Caco-2 (cell line): Measurements from ENCODE around the gene ZNF518B. TPM values are rescaled to one million over a fixed set of nuclear protein-coding genes. Genes with fewer than 3 reads are reported as not detected.

ENCODE experiments used
- BruUV-seq: library from RNA; stranded (reverse); fragments of 400-500 nt; replicated peaks from 2 replicates; lab custom pipeline; 2021; lab: Mats Ljungman, UMichigan
- CTCF ChIA-PET: fragments of 300-600 bp; sonication (Branson Sonifier 250); formaldehyde crosslinking; loops from one replicate; lab custom pipeline; 2022; ENCODE audit warnings: antibody characterized with exemption; lab: Charles Lee
- POLR2A ChIA-PET: fragments of 300-600 bp; sonication (Branson Sonifier 250); formaldehyde crosslinking; loops from one replicate; lab custom pipeline; 2022; ENCODE audit warnings: antibody characterized with exemption; lab: Charles Lee
- DNase-seq, 2 experiments: peaks; one replicate each; pipeline versions ENCODE4 v3.0.0 to v3.0.0-alpha.2; 2020 to 2022
- H3K27me3 ChIP-seq: replicated peaks from 2 replicates; pipeline ENCODE4 v1.6.0; 2011; ENCODE audit warnings: low read length; ENCODE audit not compliant: control insufficient read depth, insufficient read depth
- H3K36me3 ChIP-seq: 2 replicates; pipeline ENCODE4 v1.5.1; 2011; ENCODE audit warnings: low read length; ENCODE audit not compliant: control insufficient read depth, insufficient read depth
- H3K4me1 ChIP-seq: fragments of 250-450 bp; sonication (Bioruptor Pico); 2 replicates; pipeline ENCODE4 v1.5.1; 2020; ENCODE audit warnings: mild to moderate bottlenecking
- H3K4me3 ChIP-seq: 2 replicates; pipeline ENCODE4 v1.5.1; 2011; ENCODE audit warnings: low read depth, mild to moderate bottlenecking, control low read depth, low read length
- H3K9me3 ChIP-seq: fragments of 250-450 bp; sonication (Bioruptor Pico); 2 replicates; pipeline ENCODE4 v1.5.1; 2020; ENCODE audit warnings: mild to moderate bottlenecking, moderate library complexity
- H3K27ac Mint-ChIP-seq: one replicate; pipeline ENCODE4 v1.8.0; 2022; ENCODE audit warnings: mixed read lengths; ENCODE audit not compliant: unreplicated experiment
- H3K27me3 Mint-ChIP-seq: one replicate; pipeline ENCODE4 v1.8.0; 2022; ENCODE audit warnings: mixed read lengths; ENCODE audit not compliant: insufficient read depth, unreplicated experiment
- H3K36me3 Mint-ChIP-seq: one replicate; pipeline ENCODE4 v1.8.0; 2022; ENCODE audit warnings: mild to moderate bottlenecking, mixed read lengths; ENCODE audit not compliant: insufficient read depth, unreplicated experiment
- H3K4me1 Mint-ChIP-seq: one replicate; pipeline ENCODE4 v1.8.0; 2022; ENCODE audit warnings: low read depth, mixed read lengths; ENCODE audit not compliant: unreplicated experiment
- H3K4me3 Mint-ChIP-seq: one replicate; pipeline ENCODE4 v1.8.0; 2022; ENCODE audit warnings: mild to moderate bottlenecking, moderate library complexity, mixed read lengths; ENCODE audit not compliant: unreplicated experiment
- H3K9me3 Mint-ChIP-seq: one replicate; pipeline ENCODE4 v1.8.0; 2022; ENCODE audit warnings: mixed read lengths; ENCODE audit not compliant: unreplicated experiment
- intact Hi-C: fragments of 100-400 bp; cut with micrococcal nuclease; formaldehyde crosslinking; loops from one replicate; pipeline ENCODE4 v1.10.0; 2022; ENCODE audit not compliant: unreplicated experiment
- total RNA-seq: library from RNA; stranded (reverse); gene quantifications from 2 replicates; pipeline ENCODE4 v1.2.3, GENCODE V29; 2022
- TF ChIP-seq, protein P1 (sequence below), 2 experiments: fragments of 200-600 bp in 1 of 2; IDR thresholded peaks; 1 replicate in 1 of 2; 2 replicates in 1 of 2; pipeline versions ENCODE4 v1.5.1 to v1.8.0; 2011 to 2022; ENCODE audit warnings: antibody characterized with exemption in 1 of 2, control low read depth in 1 of 2, inconsistent platforms in 1 of 2, low read depth in 1 of 2, low read length in 1 of 2, mild to moderate bottlenecking in 1 of 2, moderate library complexity in 1 of 2; ENCODE audit not compliant: insufficient read depth in 1 of 2, severe bottlenecking in 1 of 2, unreplicated experiment in 1 of 2

Gene ZNF518B
- total RNA-seq, 1 experiment from 2014 or later: not detected

DNA sequence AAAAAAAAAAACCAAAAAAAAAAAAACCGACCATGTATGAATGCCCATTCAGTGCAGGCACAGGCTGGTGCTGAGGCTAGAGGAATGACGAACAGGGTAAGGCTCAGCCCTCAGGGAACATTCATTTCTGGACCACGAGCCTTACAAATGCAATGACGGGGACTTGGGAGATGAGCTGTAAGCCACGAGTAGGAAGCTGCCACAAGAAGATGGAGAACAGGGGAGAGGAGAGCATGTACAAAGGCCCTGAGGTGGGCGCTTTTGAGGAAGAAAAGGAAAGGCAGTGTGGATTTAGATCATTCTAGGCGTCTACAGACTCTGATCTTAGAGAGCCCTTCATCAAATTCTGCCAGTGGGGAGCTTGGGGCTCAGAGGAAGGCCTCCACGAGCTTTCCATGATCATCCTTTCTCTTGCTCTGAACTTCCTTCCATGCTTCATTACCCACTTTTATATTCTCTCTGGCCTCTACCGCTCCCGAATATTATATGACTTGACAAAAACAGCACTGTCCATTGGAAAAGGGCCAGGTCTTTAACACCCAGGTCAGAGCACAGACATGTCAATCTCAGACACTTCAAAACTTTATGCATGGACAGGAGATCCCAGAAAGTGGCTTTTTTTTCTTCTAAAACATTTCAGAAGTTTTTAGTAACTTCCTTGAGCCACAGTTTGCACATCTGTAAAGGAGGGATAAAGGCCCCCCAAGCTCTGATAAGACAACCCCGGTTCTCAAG, 3.3 kb upstream of the ZNF518B start:
- H3K4me1 Mint-ChIP-seq: no peaks in the 10 kb centered on the region
- Histone ChIP-seq H3K36me3 (no peaks in the 10 kb centered on the region), H3K4me3 (no peak overlapping the region), H3K4me1 (no peaks in the 10 kb centered on the region), H3K9me3 (no peaks in the 10 kb centered on the region), H3K27me3 (no peaks in the 10 kb centered on the region)
- TF ChIP-seq, protein P1, sequence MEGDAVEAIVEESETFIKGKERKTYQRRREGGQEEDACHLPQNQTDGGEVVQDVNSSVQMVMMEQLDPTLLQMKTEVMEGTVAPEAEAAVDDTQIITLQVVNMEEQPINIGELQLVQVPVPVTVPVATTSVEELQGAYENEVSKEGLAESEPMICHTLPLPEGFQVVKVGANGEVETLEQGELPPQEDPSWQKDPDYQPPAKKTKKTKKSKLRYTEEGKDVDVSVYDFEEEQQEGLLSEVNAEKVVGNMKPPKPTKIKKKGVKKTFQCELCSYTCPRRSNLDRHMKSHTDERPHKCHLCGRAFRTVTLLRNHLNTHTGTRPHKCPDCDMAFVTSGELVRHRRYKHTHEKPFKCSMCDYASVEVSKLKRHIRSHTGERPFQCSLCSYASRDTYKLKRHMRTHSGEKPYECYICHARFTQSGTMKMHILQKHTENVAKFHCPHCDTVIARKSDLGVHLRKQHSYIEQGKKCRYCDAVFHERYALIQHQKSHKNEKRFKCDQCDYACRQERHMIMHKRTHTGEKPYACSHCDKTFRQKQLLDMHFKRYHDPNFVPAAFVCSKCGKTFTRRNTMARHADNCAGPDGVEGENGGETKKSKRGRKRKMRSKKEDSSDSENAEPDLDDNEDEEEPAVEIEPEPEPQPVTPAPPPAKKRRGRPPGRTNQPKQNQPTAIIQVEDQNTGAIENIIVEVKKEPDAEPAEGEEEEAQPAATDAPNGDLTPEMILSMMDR (IDR thresholded peaks at IDR 0.05; ENCODE audit: insufficient read depth in 1 of 2, low read depth in 1 of 2, low read length in 1 of 2, severe bottlenecking in 1 of 2, unreplicated experiment in 1 of 2): no peak
- ChIA-PET CTCF (no interaction called here), POLR2A (no interaction called here)
- H3K27ac Mint-ChIP-seq: no peak overlapping the region
- H3K27me3 Mint-ChIP-seq: no peaks in the 10 kb centered on the region
- H3K36me3 Mint-ChIP-seq: no peaks in the 10 kb centered on the region
- H3K4me3 Mint-ChIP-seq: no peak overlapping the region
- no peak for DNase-seq
- no TSS peak for BruUV-seq
- peaks cover 22% of the 10 kb centered on the region for H3K9me3 Mint-ChIP-seq
- intact Hi-C loops: no loop called here

DNA sequence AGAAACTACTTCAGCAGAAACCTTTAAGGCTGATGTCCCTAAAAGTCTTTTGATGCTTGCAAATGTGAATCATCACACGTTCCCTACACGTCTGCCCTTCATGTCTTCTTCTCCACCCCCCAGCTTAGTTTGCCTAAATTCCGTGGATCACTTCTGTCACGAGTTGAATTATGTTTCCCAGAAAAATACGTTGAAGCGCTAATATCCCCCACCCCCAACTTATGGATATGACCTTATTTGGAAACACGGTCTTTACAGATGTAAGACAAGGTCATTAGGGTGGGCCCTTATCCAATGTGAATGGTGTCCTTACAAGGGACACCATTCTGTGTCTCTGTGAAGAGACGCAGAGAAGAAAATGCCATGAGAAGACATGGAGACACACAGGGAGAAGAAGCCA, 2.1 kb upstream of the ZNF518B start:
- intact Hi-C loops: no loop called here
- Histone ChIP-seq H3K9me3 (no peaks in the 10 kb centered on the region), H3K36me3 (no peaks in the 10 kb centered on the region), H3K4me1 (no peaks in the 10 kb centered on the region), H3K4me3 (no peak overlapping the region), H3K27me3 (no peaks in the 10 kb centered on the region)
- Mint-ChIP-seq H3K27ac (no peak overlapping the region), H3K4me1 (no peaks in the 10 kb centered on the region), H3K36me3 (no peaks in the 10 kb centered on the region), H3K27me3 (no peaks in the 10 kb centered on the region), H3K9me3 (peaks cover 22% of the 10 kb centered on the region), H3K4me3 (no peak overlapping the region)
- no peak for DNase-seq
- no TSS peak for BruUV-seq
- ChIA-PET CTCF (no interaction called here), POLR2A (no interaction called here)
- TF ChIP-seq, protein P1 (IDR thresholded peaks at IDR 0.05; ENCODE audit: insufficient read depth in 1 of 2, low read depth in 1 of 2, low read length in 1 of 2, severe bottlenecking in 1 of 2, unreplicated experiment in 1 of 2): no peak

DNA sequence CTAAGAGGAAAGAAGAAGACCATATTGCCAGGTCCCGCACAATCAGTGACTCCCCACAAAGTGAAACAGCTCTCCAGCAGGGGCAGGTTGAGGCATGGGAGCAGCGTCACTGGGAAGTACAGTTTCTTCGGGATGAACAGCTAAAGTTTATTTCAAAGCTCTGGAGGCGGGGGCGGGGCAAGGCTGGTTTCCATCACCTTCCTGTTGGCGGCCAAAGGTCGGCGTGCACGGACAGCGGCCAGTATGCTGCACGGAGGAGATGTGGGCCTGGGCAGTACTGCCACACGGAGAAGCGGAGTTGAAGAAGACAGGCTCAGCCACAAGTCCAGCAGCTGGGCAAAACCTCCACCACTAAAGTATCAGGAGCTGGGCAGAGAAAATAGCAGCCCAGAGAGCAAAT, 951 bp upstream of the ZNF518B start:
- H3K27me3 ChIP-seq: no peaks in the 10 kb centered on the region
- POLR2A ChIA-PET: no interaction called here
- no peaks in the 10 kb centered on the region for H3K27me3 Mint-ChIP-seq
- peaks cover 22% of the 10 kb centered on the region for H3K9me3 Mint-ChIP-seq
- H3K36me3 Mint-ChIP-seq: no peaks in the 10 kb centered on the region
- DNase-seq: no peak
- H3K4me3 ChIP-seq: no peak overlapping the region
- no peak overlapping the region for H3K4me3 Mint-ChIP-seq
- no peaks in the 10 kb centered on the region for H3K4me1 ChIP-seq
- TF ChIP-seq, protein P1 (IDR thresholded peaks at IDR 0.05; ENCODE audit: insufficient read depth in 1 of 2, low read depth in 1 of 2, low read length in 1 of 2, severe bottlenecking in 1 of 2, unreplicated experiment in 1 of 2): no peak
- no peak overlapping the region for H3K27ac Mint-ChIP-seq
- no peaks in the 10 kb centered on the region for H3K4me1 Mint-ChIP-seq
- no TSS peak for BruUV-seq
- H3K9me3 ChIP-seq: no peaks in the 10 kb centered on the region
- CTCF ChIA-PET: no interaction called here
- no peaks in the 10 kb centered on the region for H3K36me3 ChIP-seq
- intact Hi-C loops: no loop called here
